GM06990 (cell line): ENCODE results near the gene C12orf75.
A peak's percentile ranks its signal among the peaks of the same experiment; 100 is the strongest.

Experiments used
- DNase-seq: peaks from one replicate; pipeline ENCODE4 v3.0.0-alpha.2; 2011; ENCODE audit not compliant: insufficient read length; ENCODE audit errors: extremely low read depth
- H3K27me3 ChIP-seq: replicated peaks from 2 replicates; pipeline ENCODE4 v1.6.0; 2011; ENCODE audit warnings: low read length; ENCODE audit not compliant: control insufficient read depth, insufficient read depth
- H3K36me3 ChIP-seq: 2 replicates; pipeline ENCODE4 v1.5.1; 2011; ENCODE audit warnings: low read length; ENCODE audit not compliant: control insufficient read depth, insufficient read depth
- H3K4me3 ChIP-seq: replicated peaks from 2 replicates; pipeline ENCODE4 v1.5.1; 2011; ENCODE audit warnings: low read depth, mild to moderate bottlenecking, control low read depth, low read length
- TF ChIP-seq, protein P1 (sequence below): IDR thresholded peaks from 2 replicates; pipeline ENCODE4 v1.5.1; 2011; ENCODE audit warnings: low read length, control low read depth, mild to moderate bottlenecking, inconsistent platforms; ENCODE audit not compliant: insufficient read depth, poor library complexity, severe bottlenecking

C12orf75 gene

DNA sequence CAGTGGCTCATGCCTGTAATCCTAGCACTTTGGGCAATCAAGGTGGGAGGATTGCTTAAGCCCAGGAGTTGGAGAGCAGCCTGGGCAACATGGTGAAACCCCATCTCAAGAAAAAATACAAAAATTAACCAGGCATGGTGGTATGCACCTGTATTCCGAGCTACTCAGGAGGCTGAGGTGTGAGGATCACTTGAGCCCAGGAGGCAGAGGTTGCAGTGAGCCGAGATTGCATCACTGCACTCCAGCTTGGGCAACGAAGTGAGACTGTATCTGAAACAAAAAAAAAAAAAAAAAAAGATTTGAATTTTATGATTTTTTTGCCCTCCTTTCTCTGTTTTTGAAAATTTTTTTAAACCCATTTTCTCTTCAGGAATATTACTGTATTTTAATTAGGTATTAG lies 17.7 kb downstream of the C12orf75 start:
- H3K36me3 ChIP-seq = no peaks in the 10 kb centered on the region; the same call in 1 of the 2 replicates
- TF ChIP-seq, protein P1, sequence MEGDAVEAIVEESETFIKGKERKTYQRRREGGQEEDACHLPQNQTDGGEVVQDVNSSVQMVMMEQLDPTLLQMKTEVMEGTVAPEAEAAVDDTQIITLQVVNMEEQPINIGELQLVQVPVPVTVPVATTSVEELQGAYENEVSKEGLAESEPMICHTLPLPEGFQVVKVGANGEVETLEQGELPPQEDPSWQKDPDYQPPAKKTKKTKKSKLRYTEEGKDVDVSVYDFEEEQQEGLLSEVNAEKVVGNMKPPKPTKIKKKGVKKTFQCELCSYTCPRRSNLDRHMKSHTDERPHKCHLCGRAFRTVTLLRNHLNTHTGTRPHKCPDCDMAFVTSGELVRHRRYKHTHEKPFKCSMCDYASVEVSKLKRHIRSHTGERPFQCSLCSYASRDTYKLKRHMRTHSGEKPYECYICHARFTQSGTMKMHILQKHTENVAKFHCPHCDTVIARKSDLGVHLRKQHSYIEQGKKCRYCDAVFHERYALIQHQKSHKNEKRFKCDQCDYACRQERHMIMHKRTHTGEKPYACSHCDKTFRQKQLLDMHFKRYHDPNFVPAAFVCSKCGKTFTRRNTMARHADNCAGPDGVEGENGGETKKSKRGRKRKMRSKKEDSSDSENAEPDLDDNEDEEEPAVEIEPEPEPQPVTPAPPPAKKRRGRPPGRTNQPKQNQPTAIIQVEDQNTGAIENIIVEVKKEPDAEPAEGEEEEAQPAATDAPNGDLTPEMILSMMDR = no peak
- DNase-seq = no peak
- no peak overlapping the region for H3K4me3 ChIP-seq
- H3K27me3 ChIP-seq = no peaks in the 10 kb centered on the region

DNA sequence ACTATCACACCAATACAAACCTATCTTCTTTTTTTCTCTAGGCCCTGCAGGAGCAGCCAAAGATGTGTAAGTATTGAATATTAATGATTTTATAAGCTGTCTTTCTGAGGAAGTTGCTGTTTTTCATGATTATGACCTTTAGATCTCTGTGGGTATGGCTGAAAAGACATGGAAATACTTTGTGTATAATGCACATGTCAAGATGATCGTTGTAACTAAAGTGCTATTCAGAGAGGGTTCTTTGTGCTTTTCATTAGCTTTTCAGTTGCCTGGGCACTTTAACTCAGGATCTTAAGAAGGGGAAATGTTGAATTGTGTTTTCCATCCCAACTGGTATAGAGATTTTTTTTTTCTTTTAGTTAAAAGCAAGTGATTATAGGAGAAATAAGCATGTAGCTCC lies 18.1 kb downstream of the C12orf75 start:
- Histone ChIP-seq H3K4me3 (no peak overlapping the region), H3K27me3 (no peaks in the 10 kb centered on the region), H3K36me3 (no peaks in the 10 kb centered on the region; the same call in 1 of the 2 replicates)
- TF ChIP-seq, protein P1 = no peak
- DNase-seq = no peak

DNA sequence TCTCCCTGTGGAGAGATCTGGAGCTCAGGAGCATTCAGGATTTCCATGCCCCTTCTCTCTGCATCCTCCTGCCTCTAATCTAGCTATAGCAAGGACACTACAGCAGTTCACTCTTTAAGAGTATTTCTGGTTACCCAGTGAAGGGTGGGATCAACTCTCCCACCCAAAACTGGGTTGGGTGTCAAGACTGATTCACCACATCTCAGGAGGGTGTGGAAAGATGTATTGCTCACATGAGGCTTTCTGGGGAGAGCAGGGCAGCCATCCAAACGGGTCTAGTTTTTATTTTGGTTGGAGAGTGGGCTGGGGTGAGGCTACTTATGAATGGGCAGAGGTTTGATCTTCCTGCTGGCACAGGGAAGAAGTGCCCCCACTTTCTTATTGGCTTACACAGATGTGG lies 18.6 kb downstream of the C12orf75 start:
- Histone ChIP-seq H3K4me3 (no peak overlapping the region), H3K27me3 (no peaks in the 10 kb centered on the region), H3K36me3 (no peaks in the 10 kb centered on the region; the same call in 1 of the 2 replicates)
- TF ChIP-seq, protein P1 = no peak
- no peak for DNase-seq

DNA sequence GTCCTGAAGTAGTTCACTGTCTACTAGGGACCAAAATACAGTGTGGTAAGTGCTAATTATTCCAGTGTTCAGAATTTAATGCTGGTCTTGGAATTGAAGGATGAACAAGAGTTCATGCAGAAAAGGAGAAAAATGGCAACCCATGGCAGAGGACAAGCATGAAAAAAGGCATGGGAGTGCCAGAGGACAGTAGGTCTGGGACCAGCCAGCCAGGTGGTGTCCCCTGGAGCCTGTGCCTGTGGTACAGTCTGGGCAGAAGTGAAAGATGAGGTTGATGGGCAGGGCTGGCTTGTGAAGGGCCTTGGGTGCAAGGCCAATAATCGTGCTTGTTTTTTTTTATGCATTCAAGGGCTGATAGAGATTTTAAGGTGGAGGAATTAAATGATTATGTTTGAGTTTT lies 21.0 kb downstream of the C12orf75 start:
- DNase-seq = peak; percentile 28
- H3K4me3 ChIP-seq = no peak overlapping the region
- TF ChIP-seq, protein P1 = no peak
- no peaks in the 10 kb centered on the region; the same call in 1 of the 2 replicates for H3K36me3 ChIP-seq
- H3K27me3 ChIP-seq = no peaks in the 10 kb centered on the region

DNA sequence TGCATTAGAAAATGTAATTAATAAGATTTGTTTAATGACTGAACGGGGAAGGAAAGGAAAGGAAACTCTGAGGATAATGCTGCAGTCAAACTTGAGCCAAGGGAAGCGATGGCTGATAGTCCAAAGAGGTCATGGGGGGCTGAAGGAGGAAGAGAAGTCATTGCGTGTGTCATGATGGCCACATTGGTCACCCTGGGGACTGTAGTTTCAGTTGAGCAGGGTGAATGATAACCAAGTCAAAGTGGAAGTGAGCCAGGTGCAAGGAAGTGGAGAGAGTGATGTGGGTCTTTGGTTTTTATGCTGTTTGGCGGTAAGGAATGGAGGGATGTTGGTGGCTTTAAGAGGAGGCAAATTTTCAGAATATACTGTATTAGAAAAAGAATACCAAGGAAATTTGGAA lies 21.6 kb downstream of the C12orf75 start:
- TF ChIP-seq, protein P1 = no peak
- H3K4me3 ChIP-seq = no peak overlapping the region
- peak; percentile 59 for DNase-seq
- no peaks in the 10 kb centered on the region; the same call in 1 of the 2 replicates for H3K36me3 ChIP-seq
- no peaks in the 10 kb centered on the region for H3K27me3 ChIP-seq

DNA sequence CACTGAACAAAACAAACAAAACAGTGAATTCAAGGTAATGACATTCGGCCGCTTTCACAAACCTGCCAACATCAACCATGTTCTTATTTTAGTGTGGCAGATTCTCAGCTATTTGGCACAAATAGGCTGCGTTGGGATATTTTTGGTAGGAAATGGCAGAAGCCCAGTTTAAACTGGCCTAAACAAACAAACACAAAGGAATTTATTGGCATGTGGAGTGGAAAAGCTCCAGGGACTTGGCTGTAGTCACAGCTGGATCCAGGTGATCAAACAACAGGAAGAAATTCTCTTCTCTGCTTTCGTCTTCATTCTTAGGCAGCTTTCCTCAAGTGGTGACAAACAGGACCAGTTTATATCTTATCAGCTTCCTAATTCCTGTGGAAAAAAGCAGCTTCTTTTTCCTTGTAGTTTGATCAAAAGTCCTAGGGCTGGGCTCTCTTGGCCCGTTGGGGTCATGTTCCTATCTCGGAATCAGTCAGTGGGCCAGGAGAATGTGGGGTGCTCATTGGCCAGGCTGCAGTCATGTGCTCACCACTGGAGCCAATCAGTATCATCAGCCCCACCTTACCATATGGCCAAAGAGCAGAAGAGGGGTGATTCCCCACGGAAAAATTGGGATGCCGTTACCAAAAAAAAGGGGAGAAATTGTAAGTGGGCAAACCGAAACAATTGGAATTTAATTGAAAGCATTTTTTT lies 22.6 kb downstream of the C12orf75 start:
- TF ChIP-seq, protein P1 = no peak
- Histone ChIP-seq H3K4me3 (no peak overlapping the region), H3K27me3 (no peaks in the 10 kb centered on the region), H3K36me3 (no peaks in the 10 kb centered on the region; the same call in 1 of the 2 replicates)
- DNase-seq = no peak
